ENCODE data around the gene FERMT2.

FERMT2 gene, protein sequence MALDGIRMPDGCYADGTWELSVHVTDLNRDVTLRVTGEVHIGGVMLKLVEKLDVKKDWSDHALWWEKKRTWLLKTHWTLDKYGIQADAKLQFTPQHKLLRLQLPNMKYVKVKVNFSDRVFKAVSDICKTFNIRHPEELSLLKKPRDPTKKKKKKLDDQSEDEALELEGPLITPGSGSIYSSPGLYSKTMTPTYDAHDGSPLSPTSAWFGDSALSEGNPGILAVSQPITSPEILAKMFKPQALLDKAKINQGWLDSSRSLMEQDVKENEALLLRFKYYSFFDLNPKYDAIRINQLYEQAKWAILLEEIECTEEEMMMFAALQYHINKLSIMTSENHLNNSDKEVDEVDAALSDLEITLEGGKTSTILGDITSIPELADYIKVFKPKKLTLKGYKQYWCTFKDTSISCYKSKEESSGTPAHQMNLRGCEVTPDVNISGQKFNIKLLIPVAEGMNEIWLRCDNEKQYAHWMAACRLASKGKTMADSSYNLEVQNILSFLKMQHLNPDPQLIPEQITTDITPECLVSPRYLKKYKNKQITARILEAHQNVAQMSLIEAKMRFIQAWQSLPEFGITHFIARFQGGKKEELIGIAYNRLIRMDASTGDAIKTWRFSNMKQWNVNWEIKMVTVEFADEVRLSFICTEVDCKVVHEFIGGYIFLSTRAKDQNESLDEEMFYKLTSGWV

GRCh38 chr14:52950898-52951680, at the start of gene FERMT2:
Gene FERMT2, minus strand, starts transcription at chr14:52951050. Its CDS starts 482 bp downstream, at chr14:52950568.
- in situ Hi-C loops (cut with HindIII; ENCODE audit: low sequenced_read_pairs), result no loop called here
- peak; percentile 90 for DNase-seq (ENCODE audit: low read depth, low spot score)
- TF ChIP-seq, protein P1, sequence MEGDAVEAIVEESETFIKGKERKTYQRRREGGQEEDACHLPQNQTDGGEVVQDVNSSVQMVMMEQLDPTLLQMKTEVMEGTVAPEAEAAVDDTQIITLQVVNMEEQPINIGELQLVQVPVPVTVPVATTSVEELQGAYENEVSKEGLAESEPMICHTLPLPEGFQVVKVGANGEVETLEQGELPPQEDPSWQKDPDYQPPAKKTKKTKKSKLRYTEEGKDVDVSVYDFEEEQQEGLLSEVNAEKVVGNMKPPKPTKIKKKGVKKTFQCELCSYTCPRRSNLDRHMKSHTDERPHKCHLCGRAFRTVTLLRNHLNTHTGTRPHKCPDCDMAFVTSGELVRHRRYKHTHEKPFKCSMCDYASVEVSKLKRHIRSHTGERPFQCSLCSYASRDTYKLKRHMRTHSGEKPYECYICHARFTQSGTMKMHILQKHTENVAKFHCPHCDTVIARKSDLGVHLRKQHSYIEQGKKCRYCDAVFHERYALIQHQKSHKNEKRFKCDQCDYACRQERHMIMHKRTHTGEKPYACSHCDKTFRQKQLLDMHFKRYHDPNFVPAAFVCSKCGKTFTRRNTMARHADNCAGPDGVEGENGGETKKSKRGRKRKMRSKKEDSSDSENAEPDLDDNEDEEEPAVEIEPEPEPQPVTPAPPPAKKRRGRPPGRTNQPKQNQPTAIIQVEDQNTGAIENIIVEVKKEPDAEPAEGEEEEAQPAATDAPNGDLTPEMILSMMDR (IDR thresholded peaks at IDR 0.05; ENCODE audit: low read depth, low read length), result no peak
- H3K4me3 ChIP-seq (ENCODE audit: low read depth, low read length), result peak within 1 kb of the TSS; percentile 92

DNA sequence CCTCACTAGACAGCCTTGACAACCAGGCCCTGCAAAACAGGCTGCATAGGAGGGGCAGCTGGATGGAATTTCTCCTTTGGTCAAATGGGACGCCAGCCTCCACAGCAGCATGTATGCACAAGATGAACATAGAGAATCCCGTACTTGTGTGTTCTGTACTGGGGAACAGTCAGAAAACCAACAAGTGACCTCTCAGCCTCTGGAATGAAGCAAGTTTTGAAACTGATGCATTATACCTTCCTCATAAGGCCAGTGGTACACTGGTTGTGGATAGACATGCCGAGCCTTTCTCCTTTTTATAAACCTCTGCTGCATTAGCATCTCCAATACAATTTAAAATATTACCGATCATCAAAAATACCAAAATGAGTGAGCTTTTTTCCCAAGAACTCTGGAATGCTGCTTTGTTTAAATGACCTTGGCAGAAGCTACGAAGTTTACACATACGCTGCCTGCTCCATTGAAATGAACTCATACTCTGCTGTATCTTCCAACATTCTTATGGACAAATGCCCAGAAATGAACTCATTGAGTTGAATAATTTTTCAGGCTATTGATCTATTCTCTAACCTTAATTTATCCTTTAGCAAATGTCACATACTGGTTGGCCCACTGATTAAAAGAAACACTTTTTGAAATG, 47.6 kb upstream of the FERMT2 start:
- in situ Hi-C loops (cut with HindIII; ENCODE audit: low sequenced_read_pairs), result no loop called here
- peak; percentile 80 for DNase-seq (ENCODE audit: low read depth, low spot score)
- TF ChIP-seq, protein P1 (IDR thresholded peaks at IDR 0.05; ENCODE audit: low read depth, low read length), result no peak
- H3K4me3 ChIP-seq (ENCODE audit: low read depth, low read length), result no peak overlapping the region

DNA sequence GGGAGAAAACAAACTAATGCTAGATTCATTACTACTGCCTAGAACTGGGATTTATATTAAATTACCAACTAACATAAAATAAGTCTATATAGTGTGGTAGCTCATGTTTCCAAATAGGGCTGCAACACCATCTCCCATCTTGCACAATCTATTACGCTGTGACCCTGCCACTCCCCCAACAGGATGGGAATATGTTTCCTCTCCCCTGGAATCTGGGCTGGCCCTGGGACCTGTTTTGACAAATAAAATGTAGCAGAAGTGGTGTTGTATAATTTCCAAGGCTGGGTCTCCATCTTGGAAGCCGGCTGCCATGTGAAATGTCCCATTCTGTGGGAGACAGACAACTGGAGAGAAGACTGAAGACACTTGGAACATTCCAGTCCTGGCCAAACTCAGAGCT, 45.6 kb upstream of the FERMT2 start:
- in situ Hi-C loops (cut with HindIII; ENCODE audit: low sequenced_read_pairs), result no loop called here
- TF ChIP-seq, protein P1 (IDR thresholded peaks at IDR 0.05; ENCODE audit: low read depth, low read length), result no peak
- DNase-seq (ENCODE audit: low read depth, low spot score), result no peak
- H3K4me3 ChIP-seq (ENCODE audit: low read depth, low read length), result no peak overlapping the region

GRCh38 chr14:52995998-52996397, 45.1 kb upstream of the FERMT2 start:
- H3K4me3 ChIP-seq (ENCODE audit: low read depth, low read length), result no peak overlapping the region
- TF ChIP-seq, protein P1 (IDR thresholded peaks at IDR 0.05; ENCODE audit: low read depth, low read length), result no peak
- no peak for DNase-seq (ENCODE audit: low read depth, low spot score)
- in situ Hi-C loops (cut with HindIII; ENCODE audit: low sequenced_read_pairs), result no loop called here

GRCh38 chr14:52992236-52992870, 41.5 kb upstream of the FERMT2 start:
- TF ChIP-seq, protein P1 (IDR thresholded peaks at IDR 0.05; ENCODE audit: low read depth, low read length), result no peak
- no peak for DNase-seq (ENCODE audit: low read depth, low spot score)
- no peak overlapping the region for H3K4me3 ChIP-seq (ENCODE audit: low read depth, low read length)
- in situ Hi-C loops (cut with HindIII; ENCODE audit: low sequenced_read_pairs), result no loop called here
